Measurements from ENCODE around the gene MEGF11.

DNA sequence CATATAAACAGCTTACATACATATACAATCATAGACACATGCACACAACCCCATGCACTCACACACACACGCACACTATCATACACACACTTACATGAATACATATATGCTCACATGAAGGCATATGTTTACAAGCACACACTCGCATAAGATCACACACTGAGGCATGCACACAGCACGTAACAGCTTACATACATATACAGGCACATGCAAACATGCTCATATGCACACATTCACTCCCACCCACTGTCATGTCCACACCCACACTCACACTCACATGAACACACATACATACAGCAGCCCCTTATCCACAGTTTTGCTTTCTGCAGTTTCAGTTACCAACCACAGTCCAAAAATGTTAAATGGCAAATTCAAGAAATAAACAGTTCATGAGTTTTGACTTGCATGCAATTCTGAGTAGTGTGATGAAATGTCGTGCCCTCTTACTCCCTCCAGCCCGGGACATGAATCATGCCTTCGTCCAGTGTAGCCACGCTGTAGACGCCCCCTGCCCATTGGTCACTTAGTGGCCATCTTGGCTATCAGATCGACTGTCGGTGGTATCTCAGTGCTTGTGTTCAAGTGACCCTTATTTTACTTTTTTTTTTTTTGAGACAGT lies 27.8 kb downstream of the MEGF11 start:
- no peak for TF ChIP-seq POLR2A (IDR thresholded peaks at IDR 0.05)
- TF ChIP-seq, protein P1, sequence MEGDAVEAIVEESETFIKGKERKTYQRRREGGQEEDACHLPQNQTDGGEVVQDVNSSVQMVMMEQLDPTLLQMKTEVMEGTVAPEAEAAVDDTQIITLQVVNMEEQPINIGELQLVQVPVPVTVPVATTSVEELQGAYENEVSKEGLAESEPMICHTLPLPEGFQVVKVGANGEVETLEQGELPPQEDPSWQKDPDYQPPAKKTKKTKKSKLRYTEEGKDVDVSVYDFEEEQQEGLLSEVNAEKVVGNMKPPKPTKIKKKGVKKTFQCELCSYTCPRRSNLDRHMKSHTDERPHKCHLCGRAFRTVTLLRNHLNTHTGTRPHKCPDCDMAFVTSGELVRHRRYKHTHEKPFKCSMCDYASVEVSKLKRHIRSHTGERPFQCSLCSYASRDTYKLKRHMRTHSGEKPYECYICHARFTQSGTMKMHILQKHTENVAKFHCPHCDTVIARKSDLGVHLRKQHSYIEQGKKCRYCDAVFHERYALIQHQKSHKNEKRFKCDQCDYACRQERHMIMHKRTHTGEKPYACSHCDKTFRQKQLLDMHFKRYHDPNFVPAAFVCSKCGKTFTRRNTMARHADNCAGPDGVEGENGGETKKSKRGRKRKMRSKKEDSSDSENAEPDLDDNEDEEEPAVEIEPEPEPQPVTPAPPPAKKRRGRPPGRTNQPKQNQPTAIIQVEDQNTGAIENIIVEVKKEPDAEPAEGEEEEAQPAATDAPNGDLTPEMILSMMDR (IDR thresholded peaks at IDR 0.05) = no peak
